GM23338 (cell line): Measurements from ENCODE around the gene CD68.

Experiments
- CREB1 ChIP-seq: fragments of 250-450 bp; sonication (Bioruptor Pico); IDR thresholded peaks from 2 replicates; pipeline ENCODE4 v1.5.0; 2020; ENCODE audit warnings: low read depth, mild to moderate bottlenecking, moderate library complexity
- EZH2 ChIP-seq: fragments of 200-600 bp; sonication (generic); IDR thresholded peaks from one replicate; pipeline ENCODE4 v1.8.0; 2017; ENCODE audit warnings: antibody characterized with exemption, mild to moderate bottlenecking, low read depth; ENCODE audit not compliant: unreplicated experiment
- EZH2phosphoT487 ChIP-seq: fragments of 200-600 bp; sonication (generic); IDR thresholded peaks from one replicate; pipeline ENCODE4 v1.8.1; 2018; ENCODE audit warnings: antibody characterized with exemption; ENCODE audit not compliant: unreplicated experiment
- NANOG ChIP-seq: IDR thresholded peaks from 2 replicates; pipeline ENCODE4 v1.6.1; 2016; ENCODE audit warnings: antibody characterized with exemption, borderline replicate concordance
- POLR2AphosphoS5 ChIP-seq: IDR thresholded peaks from 2 replicates; pipeline ENCODE4 v1.6.1; 2016; ENCODE audit warnings: antibody characterized with exemption, low read depth
- ZNF114 ChIP-seq: fragments of 250-450 bp; sonication (Bioruptor Pico); IDR thresholded peaks from 2 replicates; pipeline ENCODE4 v1.5.0; 2020; ENCODE audit warnings: mild to moderate bottlenecking, moderate library complexity
- TF ChIP-seq, protein P1 (sequence below), 2 experiments: fragments of 200-600 bp in 1 of 2; sonication (generic) in 1 of 2; conservative IDR thresholded peaks; 2 replicates each; pipeline versions ENCODE4 v1.5.1 to v1.6.1; 2016 to 2017; ENCODE audit warnings: antibody characterized with exemption in 2 of 2, low read depth in 2 of 2, mild to moderate bottlenecking in 2 of 2, moderate library complexity in 1 of 2
- TF ChIP-seq, protein P2 (sequence below): IDR thresholded peaks from one replicate; pipeline ENCODE4 v1.6.1; 2018; ENCODE audit warnings: antibody characterized with exemption; ENCODE audit not compliant: unreplicated experiment
- TF ChIP-seq, protein P3 (sequence below): IDR thresholded peaks from 2 replicates; pipeline ENCODE4 v1.6.1; 2016; ENCODE audit warnings: antibody characterized with exemption

DNA sequence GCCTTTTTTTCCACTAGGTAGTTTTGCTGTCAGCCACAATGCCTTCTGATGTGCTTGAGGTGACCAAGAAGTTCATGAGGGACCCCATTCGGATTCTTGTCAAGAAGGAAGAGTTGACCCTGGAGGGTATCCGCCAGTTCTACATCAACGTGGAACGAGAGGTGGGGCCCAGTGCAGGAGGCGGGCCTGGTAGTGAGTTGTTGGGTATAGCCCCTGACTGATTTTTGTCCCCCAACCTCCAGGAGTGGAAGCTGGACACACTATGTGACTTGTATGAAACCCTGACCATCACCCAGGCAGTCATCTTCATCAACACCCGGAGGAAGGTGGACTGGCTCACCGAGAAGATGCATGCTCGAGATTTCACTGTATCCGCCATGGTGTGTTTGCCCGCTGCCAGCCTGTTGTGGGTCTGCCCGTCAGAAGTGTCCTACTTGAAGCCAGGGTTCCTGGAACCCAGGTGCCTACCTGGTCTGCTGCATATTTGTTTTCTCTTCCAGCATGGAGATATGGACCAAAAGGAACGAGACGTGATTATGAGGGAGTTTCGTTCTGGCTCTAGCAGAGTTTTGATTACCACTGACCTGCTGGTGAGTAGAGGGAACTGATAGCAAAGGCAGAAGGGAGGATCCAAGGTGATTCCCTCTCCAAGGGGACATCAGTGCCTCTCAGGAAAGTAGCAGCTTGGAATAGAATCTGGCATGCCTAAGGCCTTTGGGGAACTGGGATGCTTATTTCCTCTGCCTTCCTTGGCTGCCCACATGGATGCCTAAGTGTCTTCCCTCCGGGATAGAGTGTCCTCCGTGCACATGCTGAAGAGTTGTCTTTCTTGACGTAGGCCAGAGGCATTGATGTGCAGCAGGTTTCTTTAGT lies 1.9 kb upstream of the CD68 start:
- TF ChIP-seq, protein P1, sequence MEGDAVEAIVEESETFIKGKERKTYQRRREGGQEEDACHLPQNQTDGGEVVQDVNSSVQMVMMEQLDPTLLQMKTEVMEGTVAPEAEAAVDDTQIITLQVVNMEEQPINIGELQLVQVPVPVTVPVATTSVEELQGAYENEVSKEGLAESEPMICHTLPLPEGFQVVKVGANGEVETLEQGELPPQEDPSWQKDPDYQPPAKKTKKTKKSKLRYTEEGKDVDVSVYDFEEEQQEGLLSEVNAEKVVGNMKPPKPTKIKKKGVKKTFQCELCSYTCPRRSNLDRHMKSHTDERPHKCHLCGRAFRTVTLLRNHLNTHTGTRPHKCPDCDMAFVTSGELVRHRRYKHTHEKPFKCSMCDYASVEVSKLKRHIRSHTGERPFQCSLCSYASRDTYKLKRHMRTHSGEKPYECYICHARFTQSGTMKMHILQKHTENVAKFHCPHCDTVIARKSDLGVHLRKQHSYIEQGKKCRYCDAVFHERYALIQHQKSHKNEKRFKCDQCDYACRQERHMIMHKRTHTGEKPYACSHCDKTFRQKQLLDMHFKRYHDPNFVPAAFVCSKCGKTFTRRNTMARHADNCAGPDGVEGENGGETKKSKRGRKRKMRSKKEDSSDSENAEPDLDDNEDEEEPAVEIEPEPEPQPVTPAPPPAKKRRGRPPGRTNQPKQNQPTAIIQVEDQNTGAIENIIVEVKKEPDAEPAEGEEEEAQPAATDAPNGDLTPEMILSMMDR (conservative IDR thresholded peaks at IDR 0.05; ENCODE audit: low read depth in 2 of 2), result no peak
- TF ChIP-seq EZH2 (no peak), POLR2AphosphoS5 (peak; percentile 20; the same call in 1 of the 2 replicates), NANOG (no peak), CREB1 (no peak), EZH2phosphoT487 (no peak), ZNF114 (CRISPR knock-in tag) (no peak)
- TF ChIP-seq, protein P2, sequence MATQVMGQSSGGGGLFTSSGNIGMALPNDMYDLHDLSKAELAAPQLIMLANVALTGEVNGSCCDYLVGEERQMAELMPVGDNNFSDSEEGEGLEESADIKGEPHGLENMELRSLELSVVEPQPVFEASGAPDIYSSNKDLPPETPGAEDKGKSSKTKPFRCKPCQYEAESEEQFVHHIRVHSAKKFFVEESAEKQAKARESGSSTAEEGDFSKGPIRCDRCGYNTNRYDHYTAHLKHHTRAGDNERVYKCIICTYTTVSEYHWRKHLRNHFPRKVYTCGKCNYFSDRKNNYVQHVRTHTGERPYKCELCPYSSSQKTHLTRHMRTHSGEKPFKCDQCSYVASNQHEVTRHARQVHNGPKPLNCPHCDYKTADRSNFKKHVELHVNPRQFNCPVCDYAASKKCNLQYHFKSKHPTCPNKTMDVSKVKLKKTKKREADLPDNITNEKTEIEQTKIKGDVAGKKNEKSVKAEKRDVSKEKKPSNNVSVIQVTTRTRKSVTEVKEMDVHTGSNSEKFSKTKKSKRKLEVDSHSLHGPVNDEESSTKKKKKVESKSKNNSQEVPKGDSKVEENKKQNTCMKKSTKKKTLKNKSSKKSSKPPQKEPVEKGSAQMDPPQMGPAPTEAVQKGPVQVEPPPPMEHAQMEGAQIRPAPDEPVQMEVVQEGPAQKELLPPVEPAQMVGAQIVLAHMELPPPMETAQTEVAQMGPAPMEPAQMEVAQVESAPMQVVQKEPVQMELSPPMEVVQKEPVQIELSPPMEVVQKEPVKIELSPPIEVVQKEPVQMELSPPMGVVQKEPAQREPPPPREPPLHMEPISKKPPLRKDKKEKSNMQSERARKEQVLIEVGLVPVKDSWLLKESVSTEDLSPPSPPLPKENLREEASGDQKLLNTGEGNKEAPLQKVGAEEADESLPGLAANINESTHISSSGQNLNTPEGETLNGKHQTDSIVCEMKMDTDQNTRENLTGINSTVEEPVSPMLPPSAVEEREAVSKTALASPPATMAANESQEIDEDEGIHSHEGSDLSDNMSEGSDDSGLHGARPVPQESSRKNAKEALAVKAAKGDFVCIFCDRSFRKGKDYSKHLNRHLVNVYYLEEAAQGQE, result no peak
- TF ChIP-seq, protein P3, sequence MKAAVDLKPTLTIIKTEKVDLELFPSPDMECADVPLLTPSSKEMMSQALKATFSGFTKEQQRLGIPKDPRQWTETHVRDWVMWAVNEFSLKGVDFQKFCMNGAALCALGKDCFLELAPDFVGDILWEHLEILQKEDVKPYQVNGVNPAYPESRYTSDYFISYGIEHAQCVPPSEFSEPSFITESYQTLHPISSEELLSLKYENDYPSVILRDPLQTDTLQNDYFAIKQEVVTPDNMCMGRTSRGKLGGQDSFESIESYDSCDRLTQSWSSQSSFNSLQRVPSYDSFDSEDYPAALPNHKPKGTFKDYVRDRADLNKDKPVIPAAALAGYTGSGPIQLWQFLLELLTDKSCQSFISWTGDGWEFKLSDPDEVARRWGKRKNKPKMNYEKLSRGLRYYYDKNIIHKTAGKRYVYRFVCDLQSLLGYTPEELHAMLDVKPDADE, result no peak
